Kidney epithelial cell (primary cell): ENCODE data around the gene ZC3H12D. TPM values are rescaled to one million over a fixed set of nuclear protein-coding genes. Genes with fewer than 3 reads are reported as not detected.

Experiments used
- DNase-seq: peaks from one replicate; pipeline ENCODE4 v3.0.0-alpha.2; 2010; ENCODE audit warnings: low read depth
- H3K27me3 ChIP-seq: 2 replicates; pipeline ENCODE4 v1.6.0; 2011; ENCODE audit warnings: low read length; ENCODE audit not compliant: control insufficient read depth, insufficient read depth
- H3K36me3 ChIP-seq: 2 replicates; pipeline ENCODE4 v1.5.1; 2011; ENCODE audit warnings: low read length; ENCODE audit not compliant: control insufficient read depth, insufficient read depth
- H3K4me3 ChIP-seq: 2 replicates; pipeline ENCODE4 v1.5.1; 2011; ENCODE audit warnings: low read depth, mild to moderate bottlenecking, control low read depth, low read length
- total RNA-seq: library from RNA; depleted of rRNA; stranded (reverse); fragments of >200 nt; gene quantifications from 2 replicates; pipeline ENCODE4 v1.2.3, GENCODE V29; 2015
- TF ChIP-seq, protein P1 (sequence below): IDR thresholded peaks from 2 replicates; pipeline ENCODE4 v1.5.1; 2011; ENCODE audit warnings: mild to moderate bottlenecking, moderate library complexity, low read length, control low read depth, inconsistent platforms; ENCODE audit not compliant: insufficient read depth, poor library complexity, severe bottlenecking

Gene ZC3H12D
- total RNA-seq, 1 donor from 2014 or later = not detected

DNA sequence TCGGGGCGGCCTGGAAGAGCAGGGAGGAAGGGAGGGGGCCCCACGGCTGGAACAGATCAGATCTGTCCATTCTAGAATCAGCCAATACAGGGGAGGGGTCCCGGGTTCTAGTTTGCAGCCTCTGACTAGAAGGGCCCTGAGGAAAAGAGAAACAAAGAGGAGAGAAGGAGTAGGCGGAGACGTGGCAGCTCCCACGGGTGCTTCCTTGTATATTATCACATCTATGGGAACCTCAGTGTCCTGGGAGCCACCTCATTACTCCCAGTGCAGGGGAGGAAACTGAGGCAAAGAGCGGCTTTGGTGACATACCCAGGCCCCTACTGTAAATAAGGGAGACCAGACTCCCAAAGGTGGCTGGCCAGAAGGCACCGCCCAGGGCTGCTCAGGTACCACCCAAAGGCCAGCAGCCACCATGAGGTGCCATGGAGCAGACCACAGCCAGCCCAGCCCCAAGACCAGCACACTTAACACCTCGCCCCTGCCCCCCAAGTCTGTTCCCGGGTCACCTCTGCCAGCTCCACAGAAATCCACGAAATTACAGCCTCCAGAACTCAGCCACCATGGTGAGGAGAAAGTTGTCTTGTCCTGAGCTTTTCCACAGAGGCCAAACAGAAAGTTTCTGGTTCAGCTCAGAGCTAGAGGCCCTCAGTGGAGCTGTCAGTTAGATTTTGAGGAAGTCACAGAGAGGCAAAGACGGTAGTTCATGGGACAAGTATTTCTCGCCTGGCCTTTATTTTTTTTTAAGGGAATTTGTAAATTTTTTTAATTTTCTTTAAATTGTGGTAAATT lies 2.1 kb downstream of the ZC3H12D start:
- TF ChIP-seq, protein P1, sequence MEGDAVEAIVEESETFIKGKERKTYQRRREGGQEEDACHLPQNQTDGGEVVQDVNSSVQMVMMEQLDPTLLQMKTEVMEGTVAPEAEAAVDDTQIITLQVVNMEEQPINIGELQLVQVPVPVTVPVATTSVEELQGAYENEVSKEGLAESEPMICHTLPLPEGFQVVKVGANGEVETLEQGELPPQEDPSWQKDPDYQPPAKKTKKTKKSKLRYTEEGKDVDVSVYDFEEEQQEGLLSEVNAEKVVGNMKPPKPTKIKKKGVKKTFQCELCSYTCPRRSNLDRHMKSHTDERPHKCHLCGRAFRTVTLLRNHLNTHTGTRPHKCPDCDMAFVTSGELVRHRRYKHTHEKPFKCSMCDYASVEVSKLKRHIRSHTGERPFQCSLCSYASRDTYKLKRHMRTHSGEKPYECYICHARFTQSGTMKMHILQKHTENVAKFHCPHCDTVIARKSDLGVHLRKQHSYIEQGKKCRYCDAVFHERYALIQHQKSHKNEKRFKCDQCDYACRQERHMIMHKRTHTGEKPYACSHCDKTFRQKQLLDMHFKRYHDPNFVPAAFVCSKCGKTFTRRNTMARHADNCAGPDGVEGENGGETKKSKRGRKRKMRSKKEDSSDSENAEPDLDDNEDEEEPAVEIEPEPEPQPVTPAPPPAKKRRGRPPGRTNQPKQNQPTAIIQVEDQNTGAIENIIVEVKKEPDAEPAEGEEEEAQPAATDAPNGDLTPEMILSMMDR = no peak

DNA sequence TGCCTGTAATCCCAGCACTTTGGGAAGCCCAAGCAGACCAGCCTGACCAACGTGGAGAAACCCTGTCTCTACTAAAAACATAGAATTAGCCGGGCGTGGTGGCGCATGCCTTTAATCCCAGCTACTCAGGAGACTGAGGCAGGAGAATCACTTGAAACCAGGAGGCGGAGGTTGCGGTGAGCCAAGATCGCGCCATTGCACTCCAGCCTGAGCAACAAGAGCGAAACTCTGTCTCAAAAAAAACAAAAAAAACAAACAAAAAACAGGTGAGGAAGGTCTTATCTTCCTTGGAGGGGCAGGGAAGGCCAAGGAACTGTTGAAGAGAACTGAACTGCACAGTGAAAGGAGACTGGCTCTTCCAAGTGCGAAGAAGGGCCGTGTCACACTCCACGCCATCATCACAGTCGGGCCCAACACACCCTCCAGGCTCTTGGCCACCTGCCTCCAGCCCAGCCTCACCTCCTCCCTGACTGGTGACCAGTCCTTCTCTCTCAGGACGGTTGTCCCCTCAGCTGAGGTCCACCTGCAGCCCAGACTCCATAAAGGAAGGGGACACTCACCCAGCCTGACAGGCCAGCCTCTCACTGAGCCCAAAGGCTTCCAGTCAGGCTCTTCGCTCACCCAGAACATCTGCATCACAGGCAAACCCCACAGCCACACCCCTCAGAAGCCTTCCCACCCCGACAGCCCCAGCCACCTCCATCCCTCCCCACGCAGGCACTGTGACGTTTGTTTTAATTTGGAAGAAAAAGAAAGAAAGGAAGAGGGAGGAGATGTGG lies 4.1 kb downstream of the ZC3H12D start:
- TF ChIP-seq, protein P1 = no peak
- no peaks in the 10 kb centered on the region for H3K36me3 ChIP-seq
- H3K27me3 ChIP-seq = no peaks in the 10 kb centered on the region
- no peak overlapping the region for H3K4me3 ChIP-seq
- DNase-seq = no peak

More for the DNA sequence above, 2.1 kb downstream of the ZC3H12D start:
- Histone ChIP-seq H3K36me3 (no peaks in the 10 kb centered on the region), H3K27me3 (no peaks in the 10 kb centered on the region), H3K4me3 (no peak overlapping the region)
- DNase-seq = no peak

DNA sequence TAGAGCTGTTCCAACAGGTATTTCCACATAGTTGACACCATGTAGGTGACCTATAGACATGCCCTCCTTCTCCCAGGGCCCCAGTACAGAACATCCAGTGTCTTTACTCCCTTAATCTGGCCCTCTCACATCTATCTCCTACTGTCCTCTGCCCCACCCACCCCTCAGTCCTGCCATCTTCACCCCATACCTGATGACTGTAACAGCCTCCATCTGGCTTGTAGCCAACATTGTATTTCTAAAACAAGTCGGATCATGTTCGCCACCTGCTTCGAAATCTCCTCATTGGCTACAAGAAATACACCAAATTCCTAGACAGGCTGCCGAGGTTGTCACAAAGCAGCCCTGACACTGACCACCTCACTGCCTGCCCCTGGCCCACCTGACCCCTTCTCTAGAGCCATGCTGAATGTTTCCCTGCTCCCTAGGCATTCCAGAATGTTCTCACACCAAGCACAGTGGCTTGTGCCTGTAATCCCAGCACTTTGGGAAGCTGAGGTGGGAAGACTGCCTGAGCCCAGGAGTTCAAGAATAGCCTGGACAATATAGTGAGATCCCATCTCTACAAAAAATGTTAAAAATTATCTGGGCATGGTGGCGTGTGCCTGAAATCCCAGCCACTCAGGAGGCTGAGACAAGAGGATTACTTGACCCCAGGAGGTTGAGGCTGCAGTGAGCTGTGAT lies 6.0 kb downstream of the ZC3H12D start:
- DNase-seq = no peak
- Histone ChIP-seq H3K27me3 (no peaks in the 10 kb centered on the region), H3K36me3 (no peaks in the 10 kb centered on the region), H3K4me3 (no peak overlapping the region)
- TF ChIP-seq, protein P1 = no peak

DNA sequence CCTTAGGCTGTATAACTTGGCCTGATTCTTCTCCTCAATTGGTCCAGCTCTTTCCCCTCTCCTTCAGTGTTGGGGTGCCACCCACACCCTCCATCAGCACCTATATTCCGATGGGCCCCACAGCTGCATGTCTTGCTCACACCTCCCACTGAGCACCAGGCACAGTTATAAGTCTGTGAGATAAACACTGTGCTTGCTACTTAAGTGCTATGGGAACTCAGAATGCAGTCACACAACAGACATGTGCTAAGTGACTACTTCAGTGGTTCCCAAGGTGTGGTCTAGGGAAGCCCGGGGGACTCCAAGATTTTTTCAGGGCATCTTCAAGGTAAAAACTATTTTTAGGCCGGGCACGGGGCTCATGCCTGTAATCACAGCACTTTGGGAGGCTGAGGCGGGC lies 7.3 kb downstream of the ZC3H12D start:
- H3K27me3 ChIP-seq = no peaks in the 10 kb centered on the region

DNA sequence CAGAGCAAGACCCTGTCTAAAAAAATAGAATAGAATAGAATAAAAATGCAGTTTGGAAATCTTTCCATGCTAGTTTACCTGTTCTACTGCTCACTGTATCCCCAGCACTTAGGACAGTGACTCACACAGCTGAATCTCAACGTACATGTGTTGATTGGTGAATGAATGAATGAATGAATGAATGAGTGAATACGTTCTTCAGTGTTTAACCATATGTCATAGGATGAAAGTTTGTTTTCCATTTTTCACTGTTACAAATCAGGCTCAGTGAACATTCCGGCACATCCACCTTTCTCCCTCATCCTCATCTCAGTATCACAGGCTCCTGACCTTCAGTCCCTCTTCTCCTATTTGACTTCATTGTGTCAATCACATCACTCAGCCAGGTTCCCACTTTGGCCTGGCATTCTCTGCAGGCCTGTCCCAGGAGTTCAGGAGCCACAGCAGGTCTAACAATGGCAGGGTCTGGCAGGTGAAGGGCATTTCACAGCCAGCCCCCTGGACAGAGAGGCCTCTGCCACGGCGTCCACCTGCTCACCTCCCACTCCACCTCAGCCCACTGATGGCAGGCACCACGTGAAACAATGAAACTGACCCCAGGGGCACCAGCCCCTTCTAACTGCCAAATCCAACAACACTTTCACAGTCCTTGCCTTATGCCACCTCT lies 7.9 kb downstream of the ZC3H12D start:
- no peaks in the 10 kb centered on the region for H3K36me3 ChIP-seq
- DNase-seq = no peak
- H3K4me3 ChIP-seq = no peak overlapping the region
- TF ChIP-seq, protein P1 = no peak
- H3K27me3 ChIP-seq = no peaks in the 10 kb centered on the region

More for the DNA sequence above, 7.3 kb downstream of the ZC3H12D start:
- Histone ChIP-seq H3K4me3 (no peak overlapping the region), H3K36me3 (no peaks in the 10 kb centered on the region)
- TF ChIP-seq, protein P1 = no peak
- DNase-seq = no peak
